NCI-H146 treated with DMSO at 0.1 percent for 48 hours (cell line): ENCODE data around the gene ZNF189.

Experiments
- DNase-seq: peaks from one replicate; lab custom pipeline; 2025; ENCODE audit not compliant: unreplicated experiment; lab: John Stamatoyannopoulos, UW

ZNF189 gene

DNA sequence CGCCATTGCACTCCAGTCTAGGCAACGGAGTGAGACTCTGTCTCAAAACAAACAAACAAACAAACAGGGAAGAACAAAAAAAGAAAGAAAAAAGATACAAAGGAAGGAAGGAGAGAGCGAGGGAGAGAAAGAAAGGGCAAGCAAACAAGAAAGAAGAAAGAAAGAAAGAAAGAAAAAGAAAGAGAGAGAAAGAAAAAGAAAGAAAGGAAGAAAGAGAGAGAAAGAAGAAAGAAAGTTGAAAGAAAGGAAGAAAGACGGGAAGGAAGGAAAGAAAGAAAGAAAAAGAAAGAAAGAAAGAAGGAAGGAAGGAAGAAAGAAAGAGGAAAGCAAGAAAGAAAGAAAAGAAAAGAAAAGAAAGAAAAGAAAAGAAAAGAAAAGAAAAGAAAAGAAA lies 50.0 kb downstream of the ZNF189 start:
- no peak for DNase-seq

DNA sequence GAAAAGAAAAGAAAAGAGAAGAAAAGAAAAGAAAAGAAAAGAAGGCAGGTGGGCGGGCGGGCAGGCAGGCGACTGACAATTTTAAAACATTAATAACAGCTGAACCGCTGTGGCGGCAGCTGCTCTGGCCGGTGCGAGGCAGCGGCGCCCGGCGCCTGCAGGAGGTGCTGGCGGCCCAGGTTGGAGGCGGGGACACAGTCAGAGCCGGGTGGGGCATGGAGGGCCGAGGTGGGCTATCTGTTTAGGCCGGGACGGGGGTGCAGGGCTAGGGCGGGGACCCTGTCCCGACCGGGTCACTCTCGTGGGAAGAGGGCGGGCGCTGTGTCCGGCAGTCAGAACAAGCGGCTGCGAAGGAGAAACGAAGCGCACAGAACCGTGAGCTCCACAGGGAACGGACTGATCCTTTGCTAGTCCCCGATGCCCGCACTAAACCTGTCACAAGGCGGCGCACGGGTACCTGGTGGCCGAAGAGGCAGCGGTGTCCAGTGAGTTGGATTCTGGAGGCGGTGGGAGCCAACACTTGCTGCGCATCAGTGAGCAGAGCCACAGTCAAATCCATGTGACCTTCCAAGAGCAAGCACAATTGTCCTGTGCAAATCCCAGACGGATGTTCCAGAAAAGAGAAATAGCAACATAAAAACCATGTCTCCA lies 50.5 kb downstream of the ZNF189 start:
- DNase-seq, result peak; percentile 81

DNA sequence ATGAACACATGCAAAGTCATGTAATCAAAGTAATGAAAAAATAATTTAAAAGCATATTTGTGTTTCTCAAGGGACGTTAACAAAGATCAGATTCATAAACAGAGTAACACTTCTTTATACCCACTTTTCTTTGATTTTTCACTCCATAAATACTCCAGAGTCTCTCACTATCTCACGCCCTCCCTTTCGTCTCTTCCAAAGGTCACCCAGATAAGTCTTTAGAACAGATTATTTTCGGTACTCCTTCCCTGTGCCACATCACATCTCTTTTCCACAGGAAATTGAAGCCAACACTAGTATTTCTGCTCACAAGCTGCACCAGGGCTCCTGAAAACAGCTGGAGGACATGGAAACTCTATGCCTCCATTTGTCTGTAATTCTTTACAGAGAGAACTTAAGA lies 52.3 kb downstream of the ZNF189 start:
- no peak for DNase-seq

DNA sequence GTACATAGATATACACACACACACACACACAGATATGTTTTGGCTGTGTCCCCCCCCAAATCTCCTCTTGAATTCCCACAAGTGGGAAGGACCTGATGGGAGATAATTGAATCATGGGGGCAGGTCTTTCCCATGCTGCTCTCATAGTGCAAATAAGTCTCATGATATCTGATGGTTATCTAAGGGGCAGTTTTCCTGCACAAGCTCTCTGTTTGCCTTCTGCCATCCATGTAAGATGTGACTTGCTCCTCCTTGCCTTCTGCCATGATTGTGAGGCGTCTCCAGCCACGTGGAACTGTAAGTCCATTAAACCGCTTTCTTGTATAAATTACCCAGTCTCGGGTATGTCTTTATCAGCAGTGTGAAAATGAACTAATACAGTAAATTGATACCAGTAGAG lies 52.8 kb downstream of the ZNF189 start:
- no peak for DNase-seq

DNA sequence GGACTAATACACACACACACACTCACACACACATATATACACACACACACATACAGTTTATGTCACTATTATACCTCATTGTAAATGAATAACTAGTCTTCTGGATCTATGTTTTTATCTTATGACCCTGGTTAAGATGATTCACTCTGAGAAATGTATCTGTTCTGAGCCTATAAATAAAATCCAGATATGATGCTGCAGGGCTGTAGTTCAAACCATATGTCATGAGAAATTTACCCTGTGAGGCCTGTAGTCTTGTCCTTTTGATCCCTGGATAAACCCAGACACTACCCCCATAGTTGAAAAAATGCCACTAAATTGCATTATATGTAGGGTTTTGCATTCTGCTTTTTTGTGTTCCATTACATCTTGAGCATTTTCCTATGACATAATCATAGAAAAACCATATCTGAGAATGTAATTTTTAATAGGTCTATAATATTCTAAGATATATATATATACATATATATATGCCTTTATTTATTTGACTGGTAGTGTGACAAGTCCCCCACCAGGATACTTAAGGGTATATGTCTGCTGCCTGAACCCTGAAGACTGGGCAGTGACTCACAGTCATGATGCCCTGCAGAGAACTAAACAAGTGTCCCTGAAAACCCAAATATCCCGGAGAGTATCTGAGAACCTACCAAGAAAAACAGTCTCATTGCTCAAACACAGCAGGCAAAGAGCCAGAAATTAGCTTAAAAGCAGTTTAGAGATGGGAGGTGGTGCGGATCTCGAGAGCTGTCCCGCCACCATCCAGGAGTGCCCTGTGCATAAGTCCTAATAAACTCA lies 55.3 kb downstream of the ZNF189 start:
- no peak for DNase-seq

DNA sequence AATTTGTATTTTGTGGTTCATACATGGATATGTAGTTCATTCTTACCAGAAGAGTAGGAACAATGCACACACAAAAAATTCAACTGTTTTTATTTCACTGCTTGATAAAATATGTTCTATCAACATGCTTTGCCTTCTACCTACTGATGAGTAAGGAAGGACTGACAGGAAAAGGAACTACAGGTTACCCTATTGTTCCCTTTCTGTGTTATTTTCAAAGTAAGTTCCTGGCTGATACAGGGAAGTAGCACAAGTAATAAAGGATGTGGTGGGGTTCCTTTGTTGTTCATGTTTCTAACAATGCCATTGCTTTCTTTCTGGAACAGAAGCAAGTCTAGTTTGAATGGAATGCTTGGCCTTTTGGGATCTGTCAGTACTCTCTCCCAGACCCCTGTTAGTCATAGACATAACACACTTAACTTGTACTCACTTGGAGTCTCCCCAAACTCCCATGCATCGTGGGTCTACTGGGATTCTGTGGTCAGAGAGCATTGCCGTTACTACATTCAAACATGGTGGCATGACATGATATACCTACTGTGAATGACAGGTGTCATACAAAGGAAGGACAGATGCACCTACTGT lies 57.1 kb downstream of the ZNF189 start:
- DNase-seq, result no peak

DNA sequence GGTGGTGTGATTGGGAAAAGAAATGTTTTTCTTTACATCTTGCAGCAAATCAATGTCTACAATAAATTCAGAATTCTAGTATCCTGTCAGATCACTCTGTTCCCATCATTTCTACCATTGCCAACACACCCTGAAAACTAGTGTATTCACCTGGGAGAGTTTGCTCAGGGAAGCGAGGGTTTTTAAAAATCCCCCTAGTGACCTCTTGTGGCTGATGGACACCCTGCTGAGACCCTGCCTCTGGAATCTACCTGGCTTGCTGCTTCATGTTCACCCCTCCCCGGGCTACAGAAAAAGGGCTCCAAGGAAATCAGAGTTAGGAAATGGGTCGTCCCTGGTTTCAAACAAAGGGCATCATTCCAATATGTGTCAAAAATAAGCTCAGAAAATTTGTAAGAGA lies 58.4 kb downstream of the ZNF189 start:
- no peak for DNase-seq

DNA sequence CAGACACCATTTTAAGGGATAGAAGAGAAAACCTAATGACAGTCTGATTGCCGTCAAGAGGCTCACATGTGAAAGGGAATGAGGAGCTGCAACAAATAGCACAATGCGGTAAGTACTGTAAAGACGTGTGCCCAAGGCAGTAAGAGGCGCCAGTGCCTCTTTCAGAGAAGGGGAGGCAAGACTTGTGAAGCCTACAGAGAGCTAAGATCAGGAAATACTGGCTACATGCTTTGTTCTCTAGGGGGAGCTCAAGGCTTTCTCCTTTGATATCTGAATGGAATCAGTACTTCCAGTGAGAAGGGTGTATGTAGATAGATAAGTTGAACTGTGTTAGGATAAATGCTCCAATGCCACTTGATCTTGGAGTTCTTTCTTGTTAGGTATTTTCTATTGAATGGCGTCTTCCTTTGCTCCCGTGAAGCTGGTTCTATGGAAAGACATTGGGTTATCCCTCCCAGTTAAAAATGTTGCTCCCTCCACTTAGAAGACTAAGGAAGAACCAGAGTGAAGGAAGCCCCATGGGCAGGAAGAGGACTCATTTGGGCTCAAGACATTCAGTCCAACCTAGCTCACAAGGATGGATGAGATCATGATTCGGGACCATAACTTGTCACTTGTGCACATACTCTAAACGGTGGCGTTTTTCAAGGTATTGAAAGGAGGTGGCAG lies 60.4 kb downstream of the ZNF189 start:
- peak; percentile 57 for DNase-seq
